Measurements from ENCODE around the gene SLC39A10. TPM values are rescaled to one million over a fixed set of nuclear protein-coding genes. Genes with fewer than 3 reads are reported as not detected.

SLC39A10 gene
- polyA plus RNA-seq, 1 of the 3 experiments (the other 2 are of a cell fraction), result 12.3 TPM

DNA sequence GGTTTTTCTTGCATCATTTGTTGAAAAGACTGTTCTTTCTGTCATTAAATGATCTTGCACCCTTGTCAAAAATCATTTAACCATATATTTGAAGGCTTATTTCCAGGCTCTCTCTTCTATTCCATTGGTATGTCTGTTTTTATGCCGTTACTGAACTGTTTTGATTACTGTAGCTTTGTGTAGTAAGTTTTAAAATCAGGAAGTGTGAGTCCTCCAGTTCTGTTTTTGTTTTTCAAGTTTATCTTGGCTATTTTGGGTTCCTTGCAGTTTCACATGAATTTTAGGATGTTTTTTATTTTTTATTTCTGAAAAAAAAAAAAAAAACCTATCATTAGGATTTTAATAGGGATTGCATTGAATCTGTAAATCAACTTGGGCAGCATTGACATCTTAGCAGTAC, 39.0 kb downstream of the SLC39A10 start:
- Histone ChIP-seq H2AFZ (ENCODE audit: low read depth) (no peak overlapping the region), H3K4me1 (ENCODE audit: control insufficient read depth in 1 of 2, insufficient read depth in 2 of 2, low read depth in 1 of 2, low read length in 1 of 2) (no peaks in the 10 kb centered on the region), H3K36me3 (replicated peaks in 1 of 2; ENCODE audit: control insufficient read depth in 1 of 2, insufficient read depth in 2 of 2, low read length in 1 of 2) (peaks cover 0 to 19% of the 10 kb centered on the region in 2 experiments), H3K4me2 (no peak overlapping the region), H3K9me3 (peaks cover 20% of the 10 kb centered on the region), H4K20me1 (ENCODE audit: insufficient read depth) (no peaks in the 10 kb centered on the region), H3K27me3 (ENCODE audit: insufficient read depth) (no peaks in the 10 kb centered on the region), H3K79me2 (ENCODE audit: insufficient read depth) (peaks cover 36% of the 10 kb centered on the region), H3K4me3 (ENCODE audit: low read depth in 2 of 2, low read length in 1 of 2) (no peak overlapping the region), H3K9me2 (no peaks in the 10 kb centered on the region), H3K27ac (ENCODE audit: low read depth in 2 of 2, low read length in 1 of 2) (no peak overlapping the region), H3K9ac (no peak overlapping the region), H3F3A (replicated peaks; ENCODE audit: insufficient read depth) (no peaks in the 10 kb centered on the region)
- no peak for DNase-seq
- POLR2A ChIA-PET, result no interaction called here
- CTCF ChIA-PET, result no interaction called here
- TF ChIP-seq TAF1 (IDR thresholded peaks at IDR 0.05; ENCODE audit: borderline replicate concordance, low read depth, low read length), result no peak
- TF ChIP-seq NFIC (IDR thresholded peaks at IDR 0.05; ENCODE audit: borderline replicate concordance), result no peak
- TF ChIP-seq GABPA (IDR thresholded peaks at IDR 0.05; ENCODE audit: low read depth), result no peak
- 100% methylated on average over 1 of the region's 1 CpG for WGBS (ENCODE audit: low lambda C conversion rate)

DNA sequence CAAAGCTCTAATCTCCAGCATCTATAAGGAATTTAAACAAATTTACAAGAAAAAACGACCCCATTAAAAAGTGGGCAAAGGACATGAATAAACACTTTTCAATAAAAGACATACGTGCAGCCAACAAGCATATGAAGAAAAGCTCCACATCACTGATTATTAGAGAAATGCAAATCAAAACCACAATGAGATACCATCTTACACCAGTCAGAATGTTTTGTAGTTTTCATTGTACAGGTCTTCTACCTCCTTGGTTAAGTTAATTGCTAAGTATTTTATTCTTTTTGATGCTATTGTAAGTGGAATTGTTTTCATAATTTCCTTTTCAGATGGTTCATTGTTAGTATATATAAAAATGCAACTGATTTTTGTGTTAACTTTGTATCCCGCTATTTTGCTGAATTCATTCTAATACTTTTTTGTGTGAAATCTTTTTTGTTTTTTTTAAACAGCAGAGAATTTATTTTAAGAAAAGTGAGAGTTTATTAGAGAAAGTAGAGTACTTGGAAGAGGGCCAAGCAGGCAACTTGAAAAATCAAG, 40.7 kb downstream of the SLC39A10 start:
- H3K4me3 ChIP-seq (ENCODE audit: low read depth in 2 of 2, low read length in 1 of 2), result no peak overlapping the region
- H2AFZ ChIP-seq (ENCODE audit: low read depth), result no peak overlapping the region
- 66% methylated on average over 3 of the region's 3 CpGs for WGBS (ENCODE audit: low lambda C conversion rate)
- no peak for DNase-seq
- H3K9me2 ChIP-seq, result no peaks in the 10 kb centered on the region
- no peaks in the 10 kb centered on the region for H4K20me1 ChIP-seq (ENCODE audit: insufficient read depth)
- H3K79me2 ChIP-seq (ENCODE audit: insufficient read depth), result peaks cover 28% of the 10 kb centered on the region
- H3K9ac ChIP-seq, result no peak overlapping the region
- H3K4me1 ChIP-seq (ENCODE audit: control insufficient read depth in 1 of 2, insufficient read depth in 2 of 2, low read depth in 1 of 2, low read length in 1 of 2), result no peaks in the 10 kb centered on the region
- no peak overlapping the region for H3K27ac ChIP-seq (ENCODE audit: low read depth in 2 of 2, low read length in 1 of 2)
- H3K9me3 ChIP-seq, result peaks cover 20% of the 10 kb centered on the region
- H3K27me3 ChIP-seq (ENCODE audit: insufficient read depth), result no peaks in the 10 kb centered on the region
- ChIA-PET CTCF (no interaction called here), POLR2A (no interaction called here)
- TF ChIP-seq, protein P1, sequence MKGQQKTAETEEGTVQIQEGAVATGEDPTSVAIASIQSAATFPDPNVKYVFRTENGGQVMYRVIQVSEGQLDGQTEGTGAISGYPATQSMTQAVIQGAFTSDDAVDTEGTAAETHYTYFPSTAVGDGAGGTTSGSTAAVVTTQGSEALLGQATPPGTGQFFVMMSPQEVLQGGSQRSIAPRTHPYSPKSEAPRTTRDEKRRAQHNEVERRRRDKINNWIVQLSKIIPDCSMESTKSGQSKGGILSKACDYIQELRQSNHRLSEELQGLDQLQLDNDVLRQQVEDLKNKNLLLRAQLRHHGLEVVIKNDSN (IDR thresholded peaks at IDR 0.05; ENCODE audit: borderline replicate concordance, low read depth), result no peak
- no peak for TF ChIP-seq EZH2phosphoT487 (IDR thresholded peaks at IDR 0.05; ENCODE audit: borderline replicate concordance, low read depth)
- H3K36me3 ChIP-seq (replicated peaks in 1 of 2; ENCODE audit: control insufficient read depth in 1 of 2, insufficient read depth in 2 of 2, low read length in 1 of 2), result peaks cover 0 to 24% of the 10 kb centered on the region in 2 experiments
- no peak overlapping the region for H3K4me2 ChIP-seq
- no peaks in the 10 kb centered on the region for H3F3A ChIP-seq (replicated peaks; ENCODE audit: insufficient read depth)

DNA sequence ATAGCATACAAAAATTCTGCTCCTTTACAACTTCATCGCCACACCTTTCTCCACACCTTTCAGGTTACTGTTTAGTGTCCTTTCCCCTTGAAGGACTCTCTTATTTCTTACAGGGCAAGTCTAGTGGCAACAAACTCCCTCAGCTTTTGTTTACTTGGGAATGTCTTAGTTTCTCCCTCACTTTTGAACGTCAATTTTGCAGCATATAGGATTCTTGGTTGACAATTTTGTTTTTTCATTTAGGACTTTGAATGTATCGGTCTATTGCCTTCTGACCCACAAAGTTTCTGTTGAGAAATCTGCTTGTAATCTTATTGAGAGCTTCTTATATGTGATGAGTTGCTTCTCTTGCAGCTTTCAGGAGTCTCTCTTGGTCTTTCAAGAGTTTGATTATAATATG, 43.5 kb downstream of the SLC39A10 start:
- TF ChIP-seq, protein P2, sequence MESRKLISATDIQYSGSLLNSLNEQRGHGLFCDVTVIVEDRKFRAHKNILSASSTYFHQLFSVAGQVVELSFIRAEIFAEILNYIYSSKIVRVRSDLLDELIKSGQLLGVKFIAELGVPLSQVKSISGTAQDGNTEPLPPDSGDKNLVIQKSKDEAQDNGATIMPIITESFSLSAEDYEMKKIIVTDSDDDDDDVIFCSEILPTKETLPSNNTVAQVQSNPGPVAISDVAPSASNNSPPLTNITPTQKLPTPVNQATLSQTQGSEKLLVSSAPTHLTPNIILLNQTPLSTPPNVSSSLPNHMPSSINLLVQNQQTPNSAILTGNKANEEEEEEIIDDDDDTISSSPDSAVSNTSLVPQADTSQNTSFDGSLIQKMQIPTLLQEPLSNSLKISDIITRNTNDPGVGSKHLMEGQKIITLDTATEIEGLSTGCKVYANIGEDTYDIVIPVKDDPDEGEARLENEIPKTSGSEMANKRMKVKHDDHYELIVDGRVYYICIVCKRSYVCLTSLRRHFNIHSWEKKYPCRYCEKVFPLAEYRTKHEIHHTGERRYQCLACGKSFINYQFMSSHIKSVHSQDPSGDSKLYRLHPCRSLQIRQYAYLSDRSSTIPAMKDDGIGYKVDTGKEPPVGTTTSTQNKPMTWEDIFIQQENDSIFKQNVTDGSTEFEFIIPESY (IDR thresholded peaks at IDR 0.05; ENCODE audit: borderline replicate concordance, low read depth), result no peak
- no peak for TF ChIP-seq GABPA (IDR thresholded peaks at IDR 0.05; ENCODE audit: low read depth)
- TF ChIP-seq, protein P3, sequence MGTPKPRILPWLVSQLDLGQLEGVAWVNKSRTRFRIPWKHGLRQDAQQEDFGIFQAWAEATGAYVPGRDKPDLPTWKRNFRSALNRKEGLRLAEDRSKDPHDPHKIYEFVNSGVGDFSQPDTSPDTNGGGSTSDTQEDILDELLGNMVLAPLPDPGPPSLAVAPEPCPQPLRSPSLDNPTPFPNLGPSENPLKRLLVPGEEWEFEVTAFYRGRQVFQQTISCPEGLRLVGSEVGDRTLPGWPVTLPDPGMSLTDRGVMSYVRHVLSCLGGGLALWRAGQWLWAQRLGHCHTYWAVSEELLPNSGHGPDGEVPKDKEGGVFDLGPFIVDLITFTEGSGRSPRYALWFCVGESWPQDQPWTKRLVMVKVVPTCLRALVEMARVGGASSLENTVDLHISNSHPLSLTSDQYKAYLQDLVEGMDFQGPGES (IDR thresholded peaks at IDR 0.05; ENCODE audit: low read depth, low read length), result no peak
- no peak for TF ChIP-seq RAD21 (IDR thresholded peaks at IDR 0.05; ENCODE audit: low read length)
- TF ChIP-seq SIN3A (IDR thresholded peaks at IDR 0.05; ENCODE audit: borderline replicate concordance, low read depth, low read length), result no peak
- no peak for TF ChIP-seq EZH2phosphoT487 (IDR thresholded peaks at IDR 0.05; ENCODE audit: borderline replicate concordance, low read depth)
- TF ChIP-seq RFX5 (IDR thresholded peaks at IDR 0.05; ENCODE audit: low read length), result no peak
- TF ChIP-seq, protein P4, sequence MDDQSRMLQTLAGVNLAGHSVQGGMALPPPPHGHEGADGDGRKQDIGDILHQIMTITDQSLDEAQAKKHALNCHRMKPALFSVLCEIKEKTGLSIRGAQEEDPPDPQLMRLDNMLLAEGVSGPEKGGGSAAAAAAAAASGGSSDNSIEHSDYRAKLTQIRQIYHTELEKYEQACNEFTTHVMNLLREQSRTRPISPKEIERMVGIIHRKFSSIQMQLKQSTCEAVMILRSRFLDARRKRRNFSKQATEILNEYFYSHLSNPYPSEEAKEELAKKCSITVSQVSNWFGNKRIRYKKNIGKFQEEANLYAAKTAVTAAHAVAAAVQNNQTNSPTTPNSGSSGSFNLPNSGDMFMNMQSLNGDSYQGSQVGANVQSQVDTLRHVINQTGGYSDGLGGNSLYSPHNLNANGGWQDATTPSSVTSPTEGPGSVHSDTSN (IDR thresholded peaks at IDR 0.05), result no peak
- CTCF ChIA-PET, result no interaction called here

More for the DNA sequence above, 43.5 kb downstream of the SLC39A10 start:
- H4K20me1 ChIP-seq (ENCODE audit: insufficient read depth), result no peaks in the 10 kb centered on the region
- peaks cover 0 to 23% of the 10 kb centered on the region in 2 experiments for H3K36me3 ChIP-seq (replicated peaks in 1 of 2; ENCODE audit: control insufficient read depth in 1 of 2, insufficient read depth in 2 of 2, low read length in 1 of 2)
- peaks cover 20% of the 10 kb centered on the region for H3K9me3 ChIP-seq
- H3K9ac ChIP-seq, result no peak overlapping the region
- H2AFZ ChIP-seq (ENCODE audit: low read depth), result no peak overlapping the region
- H3K79me2 ChIP-seq (ENCODE audit: insufficient read depth), result peaks cover 11% of the 10 kb centered on the region
- no peaks in the 10 kb centered on the region for H3F3A ChIP-seq (replicated peaks; ENCODE audit: insufficient read depth)
- no peak overlapping the region for H3K4me2 ChIP-seq
- POLR2A ChIA-PET, result no interaction called here
- no peaks in the 10 kb centered on the region for H3K9me2 ChIP-seq
- 92% methylated on average over 3 of the region's 3 CpGs for WGBS (ENCODE audit: low lambda C conversion rate)
- no peak for DNase-seq
- no peak overlapping the region for H3K4me3 ChIP-seq (ENCODE audit: low read depth in 2 of 2, low read length in 1 of 2)
- H3K4me1 ChIP-seq (ENCODE audit: control insufficient read depth in 1 of 2, insufficient read depth in 2 of 2, low read depth in 1 of 2, low read length in 1 of 2), result no peaks in the 10 kb centered on the region
- no peak overlapping the region for H3K27ac ChIP-seq (ENCODE audit: low read depth in 2 of 2, low read length in 1 of 2)
- no peaks in the 10 kb centered on the region for H3K27me3 ChIP-seq (ENCODE audit: insufficient read depth)
